ENCODE results near the gene DGKB.

DNA sequence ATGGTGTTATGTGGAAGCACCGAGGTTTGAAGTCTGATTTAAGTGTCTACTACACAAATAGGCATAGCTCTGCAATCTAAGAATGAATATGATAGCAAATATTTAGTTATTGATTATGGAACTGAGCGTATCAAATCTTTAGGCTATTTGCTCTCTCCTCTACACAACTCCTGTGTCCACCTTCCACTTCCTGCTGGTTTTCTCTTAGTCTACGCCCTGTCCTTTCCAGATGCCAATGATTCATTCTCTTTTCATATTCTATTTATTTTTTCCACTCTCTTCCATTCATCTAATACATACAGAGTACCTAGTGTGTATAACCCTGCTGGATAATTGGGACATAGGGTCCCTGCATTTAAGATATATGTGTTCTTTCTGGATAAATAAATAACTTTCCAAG, 83.7 kb downstream of the DGKB start:
- no peak for TF ChIP-seq EZH2 (optimal IDR thresholded peaks at IDR 0.05; ENCODE audit: low read depth, low read length)
- TF ChIP-seq, protein P1, sequence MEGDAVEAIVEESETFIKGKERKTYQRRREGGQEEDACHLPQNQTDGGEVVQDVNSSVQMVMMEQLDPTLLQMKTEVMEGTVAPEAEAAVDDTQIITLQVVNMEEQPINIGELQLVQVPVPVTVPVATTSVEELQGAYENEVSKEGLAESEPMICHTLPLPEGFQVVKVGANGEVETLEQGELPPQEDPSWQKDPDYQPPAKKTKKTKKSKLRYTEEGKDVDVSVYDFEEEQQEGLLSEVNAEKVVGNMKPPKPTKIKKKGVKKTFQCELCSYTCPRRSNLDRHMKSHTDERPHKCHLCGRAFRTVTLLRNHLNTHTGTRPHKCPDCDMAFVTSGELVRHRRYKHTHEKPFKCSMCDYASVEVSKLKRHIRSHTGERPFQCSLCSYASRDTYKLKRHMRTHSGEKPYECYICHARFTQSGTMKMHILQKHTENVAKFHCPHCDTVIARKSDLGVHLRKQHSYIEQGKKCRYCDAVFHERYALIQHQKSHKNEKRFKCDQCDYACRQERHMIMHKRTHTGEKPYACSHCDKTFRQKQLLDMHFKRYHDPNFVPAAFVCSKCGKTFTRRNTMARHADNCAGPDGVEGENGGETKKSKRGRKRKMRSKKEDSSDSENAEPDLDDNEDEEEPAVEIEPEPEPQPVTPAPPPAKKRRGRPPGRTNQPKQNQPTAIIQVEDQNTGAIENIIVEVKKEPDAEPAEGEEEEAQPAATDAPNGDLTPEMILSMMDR (IDR thresholded peaks at IDR 0.05; ENCODE audit: low read length), result no peak
- TF ChIP-seq EZH2phosphoT487 (IDR thresholded peaks at IDR 0.05; ENCODE audit: low read length), result no peak

Measured in MM.1S (cell line).